ENCODE results near the gene YJEFN3. TPM values are rescaled to one million over a fixed set of nuclear protein-coding genes. Genes with fewer than 3 reads are reported as not detected.

The YJEFN3 gene
- total RNA-seq, 2 donors from 2014 or later, result 0.85 to 1.5 TPM

DNA sequence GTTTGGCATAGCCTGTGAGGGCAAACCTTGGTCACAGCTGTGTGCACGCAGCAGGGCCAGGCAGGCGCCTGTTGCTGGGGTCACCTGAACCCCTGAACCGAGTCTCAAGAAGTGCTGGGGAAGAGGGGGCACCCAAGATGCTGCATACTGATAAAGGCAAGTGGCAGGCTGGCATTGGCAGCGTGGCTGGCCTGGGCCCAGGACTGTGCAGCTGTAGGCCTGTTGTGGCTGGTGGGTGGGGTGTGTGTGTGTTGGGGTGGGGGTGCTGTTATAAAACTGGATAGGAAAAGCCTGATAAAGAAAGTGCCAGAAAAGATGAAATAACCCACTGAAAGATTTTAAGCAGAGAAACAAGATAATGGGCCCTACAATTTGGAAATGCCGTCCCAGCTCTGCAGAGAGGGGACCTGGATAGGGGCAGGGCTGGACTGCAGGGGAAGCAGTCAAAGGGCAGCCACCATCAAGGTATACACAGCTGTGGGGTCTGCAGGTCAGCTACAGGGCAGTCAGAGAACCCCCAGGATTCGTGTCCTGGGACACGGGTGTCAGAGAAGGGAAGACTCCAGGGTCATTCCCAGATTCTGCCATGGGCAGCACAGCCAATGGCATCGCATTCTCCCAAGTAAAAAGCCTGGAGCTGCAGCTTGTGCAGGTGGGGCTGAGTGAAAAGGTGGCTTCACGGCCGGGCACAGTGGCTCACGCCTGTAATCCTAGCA, 42.5 kb downstream of the YJEFN3 start:
- H3K27me3 ChIP-seq, result no peaks in the 10 kb centered on the region
- DNase-seq (ENCODE audit: low spot score), result no peak
- H3K36me3 ChIP-seq, result no peaks in the 10 kb centered on the region
- no peak overlapping the region for H3K4me3 ChIP-seq
- no peaks in the 10 kb centered on the region for H3K9me3 ChIP-seq
- TF ChIP-seq CTCF (IDR thresholded peaks at IDR 0.05), result no peak
- H3K27ac ChIP-seq, result no peak overlapping the region
- no peaks in the 10 kb centered on the region for H3K4me1 ChIP-seq

DNA sequence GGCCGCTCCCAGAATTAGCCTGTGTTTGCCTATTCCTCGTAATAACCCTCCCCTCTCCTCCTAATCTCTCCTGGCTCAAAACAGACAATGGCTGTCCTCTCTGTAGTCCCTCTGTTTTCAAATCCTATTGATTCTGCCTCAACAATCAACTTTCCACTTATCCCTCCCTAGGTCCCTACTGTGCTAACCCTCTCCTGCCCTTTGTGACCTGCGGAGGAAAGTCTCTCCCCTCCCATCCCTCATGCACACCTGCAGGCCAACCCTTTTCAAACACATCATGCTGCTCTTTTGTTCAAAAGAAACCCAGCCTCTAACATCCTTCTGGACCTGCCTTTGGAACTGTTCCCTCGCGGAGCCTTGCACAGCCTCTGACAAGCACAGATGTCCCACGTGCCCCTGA, 46.7 kb downstream of the YJEFN3 start:
- no peaks in the 10 kb centered on the region for H3K9me3 ChIP-seq

GRCh38 chr19:19578252-19578651, 49.5 kb downstream of the YJEFN3 start:
- no peak for TF ChIP-seq CTCF (IDR thresholded peaks at IDR 0.05)
- no peaks in the 10 kb centered on the region for H3K4me1 ChIP-seq
- H3K27ac ChIP-seq, result no peak overlapping the region
- H3K9me3 ChIP-seq, result no peaks in the 10 kb centered on the region
- no peak overlapping the region for H3K4me3 ChIP-seq
- no peaks in the 10 kb centered on the region for H3K27me3 ChIP-seq
- DNase-seq (ENCODE audit: low spot score), result no peak
- H3K36me3 ChIP-seq, result no peaks in the 10 kb centered on the region

More for the DNA sequence above, 46.7 kb downstream of the YJEFN3 start:
- Histone ChIP-seq H3K4me3 (no peak overlapping the region), H3K27ac (no peak overlapping the region), H3K27me3 (no peaks in the 10 kb centered on the region), H3K4me1 (no peaks in the 10 kb centered on the region), H3K36me3 (no peaks in the 10 kb centered on the region)
- TF ChIP-seq CTCF (IDR thresholded peaks at IDR 0.05), result no peak
- DNase-seq (ENCODE audit: low spot score), result no peak

DNA sequence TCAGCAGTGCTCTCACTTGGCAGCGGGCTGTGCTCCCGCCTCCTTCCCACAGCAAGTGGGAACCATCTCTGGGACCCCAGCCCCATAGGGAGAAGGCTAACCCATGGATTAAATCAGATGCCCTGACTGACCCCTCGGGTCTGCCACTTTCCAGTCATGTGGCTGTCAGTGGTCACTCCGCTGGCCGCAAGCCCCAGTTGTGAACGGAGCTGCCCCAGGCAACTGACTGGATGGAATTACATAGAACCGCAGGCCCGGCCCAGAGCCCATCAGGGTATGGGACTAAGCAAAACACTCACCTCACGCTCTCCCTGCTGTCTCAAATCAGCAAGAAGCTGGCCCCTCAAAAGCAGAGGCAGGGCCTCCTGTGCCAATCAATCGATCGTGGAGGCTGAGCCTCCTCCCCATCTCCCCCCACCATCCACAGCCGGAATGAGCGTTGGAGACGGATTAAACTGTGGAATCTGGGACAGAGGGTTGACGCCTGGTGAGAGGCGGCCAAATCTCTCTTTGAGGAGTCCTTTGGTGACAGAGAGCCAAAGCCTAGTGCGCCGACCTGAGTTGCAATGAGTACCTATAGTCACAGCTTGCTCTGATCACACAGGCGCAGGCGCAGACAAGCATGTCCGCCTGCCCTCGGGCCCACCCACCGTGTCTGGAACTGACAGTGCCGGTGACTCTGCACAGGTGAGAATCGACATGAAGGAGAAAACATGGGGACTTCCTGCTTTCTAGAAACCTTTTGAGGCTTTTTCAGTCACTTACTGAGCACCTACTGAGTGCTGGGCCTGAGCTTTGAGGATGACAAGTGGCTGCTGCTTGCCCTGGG, 51.0 kb downstream of the YJEFN3 start:
- DNase-seq (ENCODE audit: low spot score), result no peak
- Histone ChIP-seq H3K27ac (no peak overlapping the region), H3K27me3 (no peaks in the 10 kb centered on the region), H3K9me3 (no peaks in the 10 kb centered on the region), H3K4me3 (no peak overlapping the region), H3K4me1 (no peaks in the 10 kb centered on the region), H3K36me3 (no peaks in the 10 kb centered on the region)
- TF ChIP-seq CTCF (IDR thresholded peaks at IDR 0.05), result no peak

- no peak overlapping the region for H3K4me3 ChIP-seq
- H3K27ac ChIP-seq, result no peak overlapping the region
- no peaks in the 10 kb centered on the region for H3K27me3 ChIP-seq
- H3K4me1 ChIP-seq, result no peaks in the 10 kb centered on the region
- no peak for TF ChIP-seq CTCF (IDR thresholded peaks at IDR 0.05)
- DNase-seq (ENCODE audit: low spot score), result no peak
- no peaks in the 10 kb centered on the region for H3K36me3 ChIP-seq
- no peaks in the 10 kb centered on the region for H3K9me3 ChIP-seq
Observed at GRCh38 chr19:19580418-19580817, 51.7 kb downstream of the YJEFN3 start.
